8988T (cell line): ENCODE data around the gene NCOA5.

Experiments used
- DNase-seq: peaks from one replicate; pipeline ENCODE4 v3.0.0; 2011

The NCOA5 gene

GRCh38 chr20:46058599-46059281, 31.0 kb downstream of the NCOA5 start:
- DNase-seq: no peak

DNA sequence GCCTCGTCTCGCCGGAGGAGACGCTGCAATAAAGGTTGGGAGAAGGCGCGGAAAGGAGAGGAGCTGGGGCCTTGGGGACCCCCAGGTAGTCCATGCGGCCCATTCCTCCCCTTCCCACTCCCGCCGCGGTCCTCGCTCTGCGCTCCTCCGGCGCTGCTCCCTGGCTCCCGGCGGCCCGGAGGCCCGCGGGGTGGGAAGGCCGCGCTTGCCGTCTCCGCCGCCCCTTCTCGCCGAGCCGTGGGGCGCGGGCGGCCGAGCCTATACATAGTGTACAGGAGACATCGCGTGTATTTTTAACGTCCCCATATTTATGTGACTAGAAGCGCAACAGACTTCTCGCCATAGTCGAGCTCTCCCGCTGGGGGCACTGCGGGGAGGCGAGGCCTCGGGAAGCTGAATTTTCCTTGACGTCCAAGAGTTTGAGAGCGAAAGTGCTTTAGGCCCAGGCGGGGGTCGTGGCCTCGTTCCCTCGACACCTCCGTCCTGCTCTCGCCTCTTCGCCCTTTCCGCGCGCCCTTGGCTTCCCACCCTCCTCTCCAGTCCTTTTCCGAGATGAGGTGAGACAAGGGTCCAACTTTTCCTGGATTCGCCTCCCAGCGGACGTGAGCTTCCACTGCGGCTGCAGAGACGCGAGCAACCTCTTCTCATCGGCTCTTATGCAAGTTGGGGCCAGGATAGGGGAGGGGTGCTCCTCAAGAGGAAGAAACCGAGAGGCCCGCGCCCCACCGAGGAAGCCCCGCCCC, 31.7 kb downstream of the NCOA5 start:
- DNase-seq: no peak

DNA sequence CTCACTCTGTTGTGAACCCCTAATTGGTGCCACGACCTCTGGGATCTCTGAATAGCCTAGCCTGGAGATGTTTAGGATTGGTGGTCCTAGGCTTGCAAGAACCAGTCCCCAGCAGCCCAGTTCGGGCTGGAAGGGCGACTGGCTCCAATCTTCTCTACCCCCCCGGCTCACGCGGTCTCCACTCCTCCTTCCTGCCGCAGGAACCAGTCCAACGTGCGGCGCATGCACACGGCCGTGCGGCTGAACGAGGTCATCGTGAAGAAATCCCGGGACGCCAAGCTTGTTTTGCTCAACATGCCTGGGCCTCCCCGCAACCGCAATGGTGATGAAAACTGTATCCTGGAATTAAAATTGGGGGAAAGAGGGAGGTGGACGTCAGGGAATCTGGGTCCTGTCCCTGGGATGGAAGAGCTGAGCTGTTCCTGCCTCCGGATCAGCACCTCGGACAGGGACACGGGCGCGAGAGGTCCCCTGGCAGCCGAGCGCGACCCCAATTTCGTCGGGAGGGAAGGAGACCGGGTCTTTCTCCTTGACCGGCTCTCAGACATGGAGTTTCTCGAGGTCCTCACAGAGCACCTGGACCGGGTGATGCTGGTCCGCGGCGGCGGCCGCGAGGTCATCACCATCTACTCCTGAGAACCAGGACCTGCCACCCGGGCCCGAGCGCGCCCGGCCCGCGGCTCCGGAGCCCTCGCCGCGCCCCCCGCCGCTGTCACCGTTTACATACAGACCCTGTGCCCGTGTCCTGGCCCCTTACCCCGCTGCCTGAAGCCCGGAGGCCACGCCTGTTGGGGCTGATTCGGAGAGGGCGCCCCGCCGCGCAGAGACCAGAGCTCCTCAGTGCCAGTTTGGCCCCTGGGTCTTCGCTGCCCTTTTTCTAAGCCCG, 32.5 kb downstream of the NCOA5 start:
- no peak for DNase-seq

DNA sequence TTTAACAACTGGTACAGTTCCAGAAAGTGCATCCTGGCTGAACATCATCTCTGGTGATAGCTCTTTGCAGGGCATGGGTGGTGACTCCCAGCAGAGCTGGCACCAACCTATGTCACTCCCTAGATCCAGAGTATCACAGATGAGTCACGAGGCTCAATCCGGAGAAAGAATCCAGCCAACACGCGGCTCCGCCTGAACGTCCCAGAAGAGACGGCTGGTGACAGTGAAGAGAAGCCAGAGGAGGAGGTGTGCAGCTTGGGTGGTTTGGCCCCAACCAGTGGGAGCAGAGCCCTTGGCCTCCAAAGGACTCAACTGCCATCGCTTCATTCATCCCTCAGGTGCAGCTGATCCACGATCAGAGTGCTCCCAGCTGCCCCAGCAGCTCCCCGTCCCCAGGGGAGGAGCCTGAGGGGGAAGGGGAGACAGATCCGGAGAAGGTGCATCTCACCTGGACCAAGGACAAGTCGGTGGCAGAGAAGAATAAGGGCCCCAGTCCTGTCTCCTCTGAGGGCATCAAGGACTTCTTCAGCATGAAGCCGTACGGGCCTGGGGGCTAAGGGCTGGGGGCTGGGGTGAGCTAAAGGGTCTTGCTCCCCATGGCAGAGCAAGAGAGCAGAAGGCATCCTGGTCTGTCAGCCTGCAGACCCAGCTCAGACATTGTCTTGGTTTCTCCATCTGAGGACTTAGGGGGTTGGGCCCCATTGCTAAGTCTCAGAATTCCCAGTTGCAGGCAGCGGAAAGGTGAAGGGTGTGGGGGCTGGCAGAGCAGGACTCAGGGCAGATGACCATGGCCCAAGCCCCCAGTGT, 33.5 kb downstream of the NCOA5 start:
- DNase-seq: no peak

DNA sequence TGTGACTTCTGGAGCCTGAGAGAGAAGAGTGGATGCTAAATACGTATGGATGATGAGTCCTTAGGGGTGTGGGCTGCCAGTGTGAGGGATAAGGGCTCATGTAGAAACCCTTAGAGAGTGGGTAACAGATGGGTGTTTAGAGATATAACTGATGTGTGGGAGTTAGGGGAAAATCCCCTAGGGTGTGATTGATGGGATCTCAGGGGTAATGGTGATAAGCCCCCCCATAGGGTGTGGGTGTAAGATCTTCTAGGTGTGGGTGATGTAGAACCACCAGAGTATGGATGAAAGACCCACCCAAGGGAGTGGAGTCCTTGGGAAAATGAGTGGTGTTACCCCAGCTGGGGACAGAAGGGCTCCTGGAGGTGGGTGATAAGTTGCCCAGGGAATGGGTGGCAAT, 34.5 kb downstream of the NCOA5 start:
- no peak for DNase-seq

- DNase-seq: no peak
Measured at GRCh38 chr20:46054606-46055005, 35.2 kb downstream of the NCOA5 start.

DNA sequence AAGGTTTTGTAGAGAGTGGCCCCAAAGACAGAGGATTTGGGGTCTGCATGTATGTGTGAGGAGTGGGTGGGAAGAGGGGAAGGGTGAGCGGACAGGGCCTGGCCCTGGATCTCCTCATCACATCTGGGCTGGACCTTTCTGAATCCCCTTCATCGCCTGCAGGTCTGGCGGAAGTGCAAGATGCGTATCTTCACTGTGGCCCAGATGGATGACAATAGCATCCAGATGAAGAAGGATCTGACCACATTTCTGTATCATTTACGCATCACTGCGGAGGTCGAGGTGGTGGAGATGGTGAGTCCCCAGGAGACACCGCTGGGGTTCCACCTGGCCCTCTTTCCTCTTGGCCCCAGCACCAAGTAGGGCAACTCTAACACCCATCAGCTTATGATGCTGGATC, 36.3 kb downstream of the NCOA5 start:
- no peak for DNase-seq

DNA sequence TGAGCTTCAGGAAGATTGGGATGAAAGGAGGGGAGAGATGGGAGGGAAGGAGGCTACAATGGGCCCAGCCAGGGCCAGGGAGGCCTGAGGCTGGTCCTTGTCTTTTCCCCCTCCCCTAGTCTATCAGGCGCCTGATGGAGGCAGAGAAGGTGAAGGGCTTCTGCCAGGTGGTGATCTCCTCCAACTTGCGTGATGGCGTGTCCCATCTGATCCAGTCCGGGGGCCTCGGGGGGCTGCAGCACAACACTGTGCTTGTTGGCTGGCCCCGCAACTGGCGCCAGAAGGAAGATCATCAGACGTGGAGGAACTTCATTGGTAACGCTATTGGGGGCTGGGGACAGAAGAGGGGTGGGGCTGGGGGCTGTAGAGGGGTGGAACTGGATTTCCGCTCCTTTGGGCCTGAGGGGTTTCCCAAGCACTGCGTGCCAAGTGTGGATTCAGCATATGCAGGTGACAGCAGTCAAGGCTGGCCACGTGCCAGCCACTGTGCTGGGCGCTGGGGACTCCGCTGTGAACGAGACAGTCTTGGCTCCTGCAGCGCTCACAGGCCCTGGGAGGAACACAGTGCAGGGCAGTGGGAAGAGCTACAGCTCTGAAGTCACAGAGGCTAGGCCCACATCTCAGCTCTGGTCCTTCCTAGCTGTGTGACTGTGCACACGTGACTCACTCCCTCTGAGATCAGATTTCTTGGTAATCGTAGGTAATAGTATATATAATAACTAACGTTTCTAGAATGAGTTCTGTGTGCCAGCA, 38.0 kb downstream of the NCOA5 start:
- no peak for DNase-seq

DNA sequence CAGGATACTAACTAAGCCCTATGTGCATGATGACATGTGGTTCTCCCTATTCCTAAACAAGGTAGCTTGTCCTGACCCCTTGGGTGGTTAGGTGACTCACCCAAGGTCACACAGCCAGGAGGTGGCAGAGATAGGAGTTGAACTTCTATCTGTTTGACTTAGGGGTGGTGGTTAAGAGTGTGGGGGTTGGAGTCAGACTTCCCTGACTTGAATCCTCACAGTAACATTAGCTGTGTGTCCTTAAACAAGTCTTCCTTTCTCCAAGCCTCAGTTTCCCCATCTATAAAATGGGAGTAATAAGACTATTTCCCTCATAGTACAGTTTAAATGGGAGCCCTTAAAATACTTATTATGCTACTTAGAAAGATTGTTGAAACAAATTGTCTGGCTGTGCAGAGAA, 38.9 kb downstream of the NCOA5 start:
- DNase-seq: no peak

DNA sequence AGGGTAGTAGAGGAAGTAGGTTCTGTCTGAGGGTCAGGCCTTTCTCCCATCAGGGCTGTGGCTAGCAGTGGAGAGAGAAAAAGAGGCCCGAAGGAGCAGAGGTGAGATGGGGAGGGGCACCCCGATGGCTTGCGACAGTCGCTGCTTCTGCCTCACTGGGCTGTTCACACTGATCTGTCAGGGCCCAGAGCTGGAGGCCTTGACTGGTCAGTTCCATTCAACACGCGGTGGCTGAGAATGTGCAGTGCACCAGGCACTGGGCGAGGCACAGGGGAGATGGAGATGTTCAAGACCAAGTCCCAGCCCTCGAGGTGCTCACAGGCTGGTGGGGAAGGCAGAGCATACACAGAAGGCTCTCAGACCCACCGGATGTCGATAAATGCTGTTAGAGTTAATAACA, 39.3 kb downstream of the NCOA5 start:
- DNase-seq: no peak

DNA sequence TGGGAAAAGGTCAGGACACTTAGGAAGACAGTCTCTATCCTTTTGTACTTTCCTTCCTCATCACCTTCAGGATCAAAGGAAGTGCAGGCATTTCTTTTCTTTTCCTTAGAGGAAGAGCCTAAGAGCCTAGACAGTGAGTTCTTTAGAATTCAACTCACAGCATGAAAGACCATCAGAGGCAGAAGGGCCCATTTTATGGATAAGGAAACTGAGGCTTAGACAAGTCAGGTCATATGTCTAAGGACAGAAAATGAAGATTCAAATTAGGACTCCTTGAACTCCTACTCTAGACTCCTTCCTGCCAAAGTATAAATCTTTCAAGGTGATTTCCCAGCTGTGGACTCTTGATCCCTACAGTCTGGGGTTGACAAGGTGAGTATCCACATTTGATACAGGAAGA, 39.9 kb downstream of the NCOA5 start:
- no peak for DNase-seq

DNA sequence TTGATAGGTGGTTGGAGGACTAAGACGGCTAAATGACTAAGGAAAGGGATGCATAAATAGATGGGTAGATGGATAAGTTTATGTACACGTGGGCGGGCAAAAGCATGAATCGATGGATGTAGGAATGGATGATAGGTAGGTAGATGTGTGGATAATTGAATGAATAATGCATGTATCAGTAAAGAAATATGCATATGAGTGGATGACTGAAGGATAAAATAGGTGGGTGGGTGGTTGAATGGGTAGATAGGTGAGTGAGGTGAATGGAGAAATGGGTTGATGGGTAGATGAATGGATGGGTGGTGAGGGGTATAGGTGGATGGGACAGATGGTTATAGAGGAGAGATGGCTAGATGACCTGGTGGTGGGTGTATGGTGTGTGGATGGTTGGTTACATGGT, 40.6 kb downstream of the NCOA5 start:
- no peak for DNase-seq

GRCh38 chr20:46047821-46048220, 41.9 kb downstream of the NCOA5 start:
- no peak for DNase-seq

GRCh38 chr20:46046588-46047310, 43.0 kb downstream of the NCOA5 start:
- no peak for DNase-seq

DNA sequence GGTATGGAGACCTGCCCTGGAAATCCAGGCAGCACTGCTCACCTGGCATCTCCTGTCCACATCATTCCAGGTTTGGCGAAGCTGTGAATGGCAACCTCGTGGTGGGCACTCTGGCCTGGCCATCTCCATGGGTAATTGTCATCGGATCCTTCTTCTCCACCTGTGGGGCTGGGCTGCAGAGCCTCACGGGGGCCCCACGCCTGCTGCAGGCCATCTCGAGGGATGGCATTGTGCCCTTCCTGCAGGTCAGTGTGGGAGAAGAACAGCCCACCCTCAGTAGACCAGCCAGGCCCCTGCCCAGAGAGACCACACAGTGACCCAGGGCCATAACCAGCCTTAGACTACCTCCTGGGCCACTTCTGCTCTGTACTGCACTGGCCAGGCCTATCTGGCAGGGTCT, 44.9 kb downstream of the NCOA5 start:
- DNase-seq: no peak

DNA sequence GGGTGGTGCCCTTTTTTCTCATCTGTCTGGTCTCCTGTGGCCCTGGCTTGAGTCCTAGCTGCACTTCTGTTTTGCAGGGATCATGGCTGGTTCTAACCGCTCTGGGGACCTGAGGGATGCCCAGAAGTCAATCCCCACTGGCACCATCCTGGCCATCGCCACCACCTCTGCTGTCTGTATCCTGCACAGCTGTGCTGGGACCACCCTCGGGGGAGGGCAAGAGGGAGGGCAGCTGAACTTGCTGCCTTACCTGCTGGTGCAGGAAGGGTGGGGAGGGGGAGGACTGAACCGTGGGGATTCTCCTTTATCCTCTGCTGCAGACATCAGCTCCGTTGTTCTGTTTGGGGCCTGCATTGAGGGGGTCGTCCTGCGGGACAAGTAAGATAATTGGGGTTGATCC, 46.2 kb downstream of the NCOA5 start:
- DNase-seq: no peak

DNA sequence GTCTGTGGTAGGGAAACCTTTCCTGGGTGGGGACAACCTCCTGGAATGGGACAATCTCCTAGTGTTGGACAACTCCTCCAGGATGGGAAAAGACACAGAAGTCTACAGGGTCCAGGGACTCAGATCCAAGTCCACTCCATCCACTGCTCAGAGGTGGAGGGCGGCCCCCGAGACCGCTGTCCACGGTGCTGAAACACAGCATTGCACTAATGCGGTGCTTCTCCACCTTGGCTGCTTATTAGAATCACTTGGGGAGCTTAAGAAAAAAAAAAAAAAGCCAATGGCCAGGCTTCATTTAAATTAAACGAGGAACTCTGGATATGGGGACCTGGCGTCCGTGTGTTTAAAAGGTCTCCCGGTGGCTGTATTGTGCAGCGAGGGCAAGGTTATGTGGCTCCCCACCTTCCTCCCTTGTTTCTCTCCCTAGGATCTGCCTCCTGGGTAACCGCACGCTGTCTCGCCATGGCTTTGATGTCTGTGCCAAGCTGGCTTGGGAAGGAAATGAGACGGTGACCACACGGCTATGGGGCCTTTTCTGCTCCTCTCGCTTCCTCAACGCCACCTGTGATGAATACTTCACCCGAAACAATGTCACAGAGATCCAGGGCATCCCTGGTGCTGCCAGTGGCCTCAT, 48.7 kb downstream of the NCOA5 start:
- no peak for DNase-seq

- DNase-seq: no peak
Measured at GRCh38 chr20:46037036-46037435, 52.7 kb downstream of the NCOA5 start.

GRCh38 chr20:46036370-46036769, 53.4 kb downstream of the NCOA5 start:
- DNase-seq: no peak

- DNase-seq: no peak
Measured at GRCh38 chr20:46035713-46036112, 54.0 kb downstream of the NCOA5 start.

GRCh38 chr20:46035253-46035652, 54.5 kb downstream of the NCOA5 start:
- no peak for DNase-seq
